ENCODE results near the gene DNER.

The DNER gene

GRCh38 chr2:229350117-229350805 lies 364.1 kb downstream of the DNER start:
- ChIA-PET CTCF (interaction anchor here (0.7 to 1.7 kb wide), 6 partner anchors 25 to 328 kb away, joined by 3 to 7 read pairs (median 4); no protein-coding TSS in a partner anchor), POLR2A (ENCODE audit: low non-redundant PET) (no interaction called here)
- DNase-seq (ENCODE audit: low spot score) = peak; percentile 14
- no peak for TF ChIP-seq CTCF (conservative IDR thresholded peaks at IDR 0.05; ENCODE audit: low read depth)
- H3K27ac ChIP-seq = peak overlapping the region; percentile 78

DNA sequence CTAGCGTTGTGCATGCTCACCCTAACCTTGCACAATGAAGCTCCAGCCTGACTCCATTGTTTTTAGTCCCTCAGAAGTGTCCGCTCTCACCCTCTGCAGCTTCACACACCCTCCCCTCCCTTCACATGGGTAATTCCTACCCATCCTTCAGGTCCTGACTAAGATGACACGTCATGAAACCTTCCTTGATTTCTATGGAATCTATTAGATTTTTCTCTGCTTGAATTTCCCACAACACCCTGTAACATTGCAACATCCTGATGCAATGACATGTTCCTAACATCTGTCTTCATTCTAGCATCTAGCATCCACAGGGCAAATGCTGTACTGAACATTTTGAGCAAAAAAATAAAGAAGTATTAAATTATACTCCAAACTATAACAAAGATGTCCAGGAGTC lies 366.2 kb downstream of the DNER start:
- no peak overlapping the region for H3K27ac ChIP-seq
- DNase-seq (ENCODE audit: low spot score) = no peak
- ChIA-PET POLR2A (ENCODE audit: low non-redundant PET) (no interaction called here), CTCF (no interaction called here)
- TF ChIP-seq CTCF (conservative IDR thresholded peaks at IDR 0.05; ENCODE audit: low read depth) = no peak

DNA sequence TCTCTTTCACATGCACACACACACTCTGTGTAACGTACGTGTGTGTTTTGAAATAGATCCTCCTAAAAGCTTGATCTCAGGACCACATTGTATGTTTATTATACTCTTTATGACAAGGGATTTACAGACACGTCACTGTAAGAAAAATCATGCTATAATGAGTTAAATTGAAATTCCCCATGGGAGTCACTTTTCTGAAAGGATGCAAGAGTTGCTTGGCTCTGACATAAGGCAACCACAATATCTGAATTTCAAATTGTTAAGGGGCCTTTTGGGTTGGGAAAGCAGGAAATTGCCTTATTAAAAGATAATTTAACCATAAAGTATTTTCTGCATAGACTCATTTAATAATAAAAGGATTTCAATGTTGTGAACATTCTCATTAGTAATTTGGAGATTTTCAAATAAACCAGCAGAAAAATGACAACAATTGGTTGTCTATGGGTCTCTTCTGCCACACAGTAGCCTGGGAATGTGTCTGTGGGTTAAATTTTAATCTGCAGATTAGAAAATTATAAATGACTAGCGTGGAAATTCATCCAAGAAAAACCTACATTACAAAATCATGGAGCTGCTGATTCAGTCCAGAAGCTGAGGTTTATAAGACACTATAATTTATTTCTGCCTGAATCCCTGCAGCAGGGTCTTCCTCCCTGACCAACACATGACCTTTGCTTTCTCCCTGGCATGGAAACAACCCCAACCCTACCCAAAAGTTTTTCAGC lies 367.4 kb downstream of the DNER start:
- no peak for TF ChIP-seq CTCF (conservative IDR thresholded peaks at IDR 0.05; ENCODE audit: low read depth)
- POLR2A ChIA-PET (ENCODE audit: low non-redundant PET) = no interaction called here
- no peak overlapping the region for H3K27ac ChIP-seq
- DNase-seq (ENCODE audit: low spot score) = no peak
- CTCF ChIA-PET = no interaction called here

DNA sequence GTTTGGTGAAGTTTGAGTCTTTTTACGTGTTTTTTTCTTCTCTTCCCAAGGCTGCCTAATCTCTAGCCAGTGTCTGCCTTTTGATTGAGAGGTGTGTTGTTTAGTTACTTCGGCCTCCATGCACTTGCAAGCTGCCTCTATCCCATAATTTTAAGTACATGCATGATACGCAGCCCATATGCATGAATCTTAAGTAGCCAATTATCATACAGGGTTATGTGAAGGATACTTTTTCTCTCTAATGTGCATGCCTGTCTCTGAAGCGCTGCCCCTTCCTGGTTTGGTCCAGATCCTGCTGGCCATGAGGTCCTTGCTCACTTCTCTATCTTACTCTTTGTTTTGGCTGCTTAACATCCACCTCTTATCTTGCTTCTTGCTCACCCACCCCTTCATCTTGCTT lies 369.4 kb downstream of the DNER start:
- H3K27ac ChIP-seq = peak overlapping the region; percentile 71
- POLR2A ChIA-PET (ENCODE audit: low non-redundant PET) = no interaction called here
- no peak for TF ChIP-seq CTCF (conservative IDR thresholded peaks at IDR 0.05; ENCODE audit: low read depth)
- CTCF ChIA-PET = no interaction called here
- DNase-seq (ENCODE audit: low spot score) = no peak

- POLR2A ChIA-PET (ENCODE audit: low non-redundant PET) = no interaction called here
- CTCF ChIA-PET = no interaction called here
- peak overlapping the region; percentile 71 for H3K27ac ChIP-seq
- no peak for TF ChIP-seq CTCF (conservative IDR thresholded peaks at IDR 0.05; ENCODE audit: low read depth)
- DNase-seq (ENCODE audit: low spot score) = peak; percentile 81
These were observed 370.2 kb downstream of the DNER start for GRCh38 chr2:229344151-229344551.

GRCh38 chr2:229343661-229344060 lies 370.7 kb downstream of the DNER start:
- peak overlapping the region; percentile 71 for H3K27ac ChIP-seq
- CTCF ChIA-PET = no interaction called here
- peak; percentile 48 for DNase-seq (ENCODE audit: low spot score)
- POLR2A ChIA-PET (ENCODE audit: low non-redundant PET) = no interaction called here
- no peak for TF ChIP-seq CTCF (conservative IDR thresholded peaks at IDR 0.05; ENCODE audit: low read depth)

Measured in RWPE1 (cell line).